GM08714 (cell line): ENCODE data around the gene SH3TC1.

Experiments used
- H3K4me3 ChIP-seq: fragments of 200-500 bp; sonication (Bioruptor generic); 2 replicates; pipeline ENCODE4 v1.5.1; 2014; ENCODE audit warnings: mild to moderate bottlenecking, low read length, inconsistent platforms
- ZNF274 ChIP-seq: IDR thresholded peaks from 2 replicates; pipeline ENCODE4 v1.6.1; 2012; ENCODE audit warnings: mild to moderate bottlenecking, low read depth, low read length

Gene SH3TC1

DNA sequence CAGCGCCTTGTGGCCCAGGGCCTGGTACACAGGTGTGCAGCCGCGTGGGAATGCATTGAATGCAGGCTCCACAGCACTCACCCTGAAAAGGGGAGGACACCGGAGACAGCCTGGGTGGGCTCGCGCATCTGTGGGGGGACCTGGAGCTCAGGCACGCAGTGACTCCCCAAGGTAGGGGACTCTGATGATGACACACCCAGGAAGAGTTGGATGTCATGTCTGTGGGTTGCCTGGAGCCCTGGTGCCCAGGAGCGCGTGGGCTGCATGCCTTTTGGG, 37.8 kb downstream of the SH3TC1 start:
- TF ChIP-seq ZNF274, result no peak
- H3K4me3 ChIP-seq, result no peak overlapping the region

DNA sequence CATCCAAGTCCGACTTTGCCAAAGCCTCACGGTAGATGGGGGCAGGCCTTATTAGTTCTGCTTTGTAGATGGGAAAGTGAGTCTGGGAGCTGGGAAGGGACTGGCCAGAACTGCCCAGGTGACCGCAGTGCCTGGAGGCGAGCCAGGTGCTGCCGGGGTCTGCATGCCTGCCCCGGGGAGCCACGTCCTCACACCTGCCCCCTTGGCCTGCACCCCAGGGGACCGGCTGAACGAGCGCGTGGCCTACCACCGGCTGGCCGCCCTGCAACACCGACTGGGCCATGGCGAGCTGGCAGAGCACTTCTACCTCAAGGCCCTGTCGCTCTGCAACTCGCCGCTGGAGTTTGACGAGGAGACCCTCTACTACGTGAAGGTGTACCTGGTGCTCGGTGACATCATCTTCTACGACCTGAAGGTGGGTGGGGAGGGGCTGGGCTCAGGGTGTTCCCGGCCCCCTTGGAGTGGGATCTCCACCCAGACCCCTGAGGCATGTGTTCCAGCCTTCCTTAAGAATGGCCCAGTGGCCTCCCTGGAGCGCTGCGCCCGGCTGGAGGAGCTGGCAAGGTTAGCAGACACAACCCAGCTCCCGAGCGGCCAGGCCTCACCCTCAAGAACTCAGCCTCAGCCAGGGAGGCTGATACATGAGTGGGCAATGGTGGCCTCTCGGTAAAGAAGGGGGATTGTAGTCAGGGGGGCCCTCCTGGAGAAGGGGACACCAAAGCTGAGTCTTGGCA, 38.3 kb downstream of the SH3TC1 start:
- TF ChIP-seq ZNF274, result no peak
- no peak overlapping the region for H3K4me3 ChIP-seq

DNA sequence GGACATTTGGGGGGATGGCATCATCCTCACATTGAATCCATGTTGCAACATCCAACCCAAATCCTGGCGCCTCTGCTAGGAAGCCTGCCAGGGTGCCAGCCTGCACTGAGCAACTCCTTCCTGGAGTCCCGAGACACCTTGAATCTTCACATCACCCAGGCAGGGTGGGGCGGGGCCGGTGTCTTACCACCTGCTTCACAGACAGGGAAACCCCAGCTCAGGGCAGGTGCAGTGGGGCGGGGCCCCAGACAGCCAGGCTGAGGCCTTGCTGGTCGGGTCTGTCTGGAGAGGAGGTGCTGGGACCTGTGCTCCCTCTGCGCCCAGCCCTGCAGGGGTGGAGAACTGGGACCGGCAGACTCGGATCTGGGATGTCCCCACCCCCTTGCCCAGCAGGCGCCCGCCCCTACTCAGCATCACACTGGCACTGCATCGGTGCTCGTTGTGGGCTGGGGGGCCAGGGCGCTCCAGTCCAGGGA, 39.0 kb downstream of the SH3TC1 start:
- no peak overlapping the region for H3K4me3 ChIP-seq
- TF ChIP-seq ZNF274, result no peak

DNA sequence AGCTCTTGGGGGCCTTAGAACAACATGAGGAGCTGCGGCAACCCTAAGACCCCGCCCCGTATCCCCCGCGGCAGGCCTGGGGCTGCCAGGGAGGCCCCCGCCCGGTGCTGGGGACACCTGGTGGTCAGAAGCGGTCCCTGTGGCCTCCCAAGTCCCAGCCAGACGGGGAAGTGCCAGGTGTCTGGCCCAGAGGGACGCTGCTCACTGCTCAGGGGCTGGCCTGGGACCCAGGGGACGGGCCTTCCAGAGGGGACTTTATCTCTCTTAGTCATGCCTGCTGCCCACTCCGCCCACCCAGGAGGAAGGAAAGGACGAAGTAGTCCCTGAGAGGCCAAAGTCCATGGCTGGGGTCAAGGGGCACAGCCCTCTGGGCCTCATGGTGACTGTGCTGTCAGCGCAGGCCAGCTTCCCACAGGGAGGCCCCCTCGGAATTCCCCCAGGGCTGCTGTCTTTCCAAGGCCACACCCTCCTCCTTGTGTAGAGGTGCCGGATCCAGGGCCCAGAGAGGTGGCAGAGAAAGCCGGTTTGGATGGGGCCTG, 39.5 kb downstream of the SH3TC1 start:
- TF ChIP-seq ZNF274, result no peak
- H3K4me3 ChIP-seq, result no peak overlapping the region

GRCh38 chr4:8239226-8239625, 40.1 kb downstream of the SH3TC1 start:
- H3K4me3 ChIP-seq, result no peak overlapping the region
- TF ChIP-seq ZNF274, result no peak

DNA sequence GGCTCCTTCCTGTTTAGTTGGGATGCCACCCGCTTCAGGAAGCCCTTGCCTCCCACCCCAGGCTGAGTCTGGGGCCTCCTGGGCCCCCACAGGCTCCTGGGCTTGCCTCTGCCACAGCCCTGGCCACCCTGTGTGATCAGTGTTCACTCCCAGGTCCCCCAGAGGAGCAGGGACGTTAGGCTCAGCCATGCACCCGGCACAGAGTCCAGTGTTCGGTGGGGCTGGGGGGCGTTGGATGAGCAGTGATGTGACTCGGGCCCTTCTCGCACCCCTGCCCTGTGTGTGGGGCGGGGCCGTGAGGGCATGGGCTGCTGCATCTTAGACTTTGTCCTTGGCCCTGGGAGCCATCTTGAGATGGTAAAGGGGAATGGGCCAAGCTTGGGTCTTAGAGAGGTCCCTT, 40.6 kb downstream of the SH3TC1 start:
- H3K4me3 ChIP-seq, result no peak overlapping the region
- TF ChIP-seq ZNF274, result no peak

DNA sequence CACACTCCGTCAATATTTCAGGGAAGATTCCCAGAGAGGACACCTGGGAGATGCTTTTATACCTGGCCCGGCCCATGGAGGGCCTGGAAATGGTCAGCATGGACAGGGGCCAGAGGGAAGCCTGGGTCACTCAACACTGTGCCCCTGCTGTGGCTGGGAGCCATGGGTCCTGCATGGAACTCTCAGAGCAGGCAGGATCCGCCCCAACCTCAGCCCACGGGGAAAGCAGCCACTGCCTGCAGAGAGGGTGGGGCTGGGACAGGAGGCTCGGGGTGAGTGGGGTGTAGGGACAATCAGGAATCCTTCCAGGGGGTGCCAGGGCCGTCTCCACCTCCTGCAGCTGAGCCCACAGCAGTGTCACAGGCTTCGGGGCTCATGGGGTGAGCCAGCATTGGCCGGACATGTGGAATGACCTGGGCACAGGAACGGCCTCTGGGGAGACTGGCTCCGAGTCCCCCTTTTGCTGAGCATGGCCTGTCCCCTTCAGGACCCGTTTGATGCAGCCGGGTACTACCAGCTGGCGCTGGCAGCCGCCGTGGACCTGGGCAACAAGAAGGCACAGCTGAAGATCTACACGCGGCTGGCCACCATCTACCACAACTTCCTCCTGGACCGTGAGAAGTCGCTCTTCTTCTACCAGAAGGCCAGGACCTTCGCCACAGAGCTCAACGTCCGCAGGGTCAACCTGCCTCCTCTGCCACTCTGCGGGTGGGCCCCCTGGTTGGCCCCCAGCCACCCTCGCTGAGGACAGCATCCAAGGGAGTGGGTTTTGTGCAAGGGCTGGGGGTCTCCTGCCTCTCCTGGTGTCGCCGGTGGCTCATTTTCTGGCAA, 41.3 kb downstream of the SH3TC1 start:
- H3K4me3 ChIP-seq, result no peak overlapping the region
- TF ChIP-seq ZNF274, result no peak

GRCh38 chr4:8241211-8241779, 42.2 kb downstream of the SH3TC1 start:
- H3K4me3 ChIP-seq, result no peak overlapping the region
- TF ChIP-seq ZNF274, result no peak

GRCh38 chr4:8241895-8242696, 43.0 kb downstream of the SH3TC1 start:
- no peak for TF ChIP-seq ZNF274
- no peak overlapping the region for H3K4me3 ChIP-seq

- H3K4me3 ChIP-seq, result no peak overlapping the region
- no peak for TF ChIP-seq ZNF274
These were observed 43.9 kb downstream of the SH3TC1 start for GRCh38 chr4:8242782-8243560.

DNA sequence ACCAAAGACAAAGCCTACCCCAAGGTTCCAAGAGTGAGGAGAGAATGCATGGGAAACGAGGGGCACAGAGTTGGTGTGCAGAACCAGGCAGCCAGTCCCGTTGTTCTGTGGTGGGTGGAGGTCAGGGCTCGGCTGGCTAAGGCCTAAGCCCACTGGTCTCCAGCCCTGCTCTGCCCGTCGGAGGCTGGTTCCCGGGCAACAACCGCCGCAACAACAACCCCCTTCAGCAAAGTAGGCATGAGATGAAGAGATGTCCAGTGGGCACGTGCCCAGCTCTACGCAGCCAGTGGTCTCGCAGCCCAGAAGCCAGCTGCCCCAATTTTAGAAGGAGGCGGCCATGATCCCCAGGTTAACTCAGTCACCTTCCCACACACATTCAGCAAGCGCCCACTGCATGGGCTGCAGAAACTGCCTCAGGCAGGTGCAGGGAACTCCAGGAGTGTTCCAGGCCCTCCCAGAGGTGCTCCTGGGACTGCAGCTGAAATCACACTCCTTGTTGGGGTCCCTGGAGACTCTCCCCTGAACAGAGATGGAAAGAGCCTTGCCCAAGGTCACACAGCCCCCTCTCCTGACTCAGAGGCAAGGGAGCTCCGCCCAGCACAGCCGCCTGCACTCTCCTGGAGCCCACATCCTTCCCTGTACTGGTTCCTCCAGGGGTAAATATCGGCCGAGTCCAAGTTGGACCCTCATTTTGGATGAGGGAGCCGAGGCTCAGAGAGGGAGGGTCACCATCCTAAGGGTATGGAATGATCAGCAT, 45.1 kb downstream of the SH3TC1 start:
- no peak overlapping the region for H3K4me3 ChIP-seq
- no peak for TF ChIP-seq ZNF274

- no peak for TF ChIP-seq ZNF274
- no peak overlapping the region for H3K4me3 ChIP-seq
These were observed 45.9 kb downstream of the SH3TC1 start for GRCh38 chr4:8244931-8245460.
